Fibroblast of lung (primary cell): ENCODE data around the gene IFIT2. TPM values are rescaled to one million over a fixed set of nuclear protein-coding genes. Genes with fewer than 3 reads are reported as not detected.
"Not testable (repeated sequence)": the region's sequence is repeated elsewhere in the genome, so short reads cannot be mapped to it uniquely, and the experiment has no call there.

Experiments
- DNase-seq, 2 donors: peaks; one replicate each; pipeline versions ENCODE4 v3.0.0 to v3.0.0-alpha.2; 2010; ENCODE audit warnings: low read depth in 2 of 2
- H2AFZ ChIP-seq: 2 replicates; pipeline ENCODE4 v1.5.1; 2012; ENCODE audit warnings: low read length, control low read depth, inconsistent platforms
- H3K27ac ChIP-seq: 2 replicates; pipeline ENCODE4 v1.5.1; 2011; ENCODE audit warnings: low read length, control low read depth; ENCODE audit not compliant: insufficient read depth
- H3K27me3 ChIP-seq: 2 replicates; pipeline ENCODE4 v1.5.1; 2011; ENCODE audit warnings: mild to moderate bottlenecking, low read length; ENCODE audit not compliant: control insufficient read depth, insufficient read depth
- H3K36me3 ChIP-seq: 2 replicates; pipeline ENCODE4 v1.5.1; 2011; ENCODE audit warnings: low read length; ENCODE audit not compliant: control insufficient read depth, insufficient read depth
- H3K4me1 ChIP-seq: 2 replicates; pipeline ENCODE4 v1.5.1; 2011; ENCODE audit warnings: low read length; ENCODE audit not compliant: control insufficient read depth, insufficient read depth; ENCODE audit errors: extremely low read depth
- H3K4me2 ChIP-seq: 2 replicates; pipeline ENCODE4 v1.5.1; 2011; ENCODE audit warnings: low read length, control low read depth; ENCODE audit not compliant: insufficient read depth; ENCODE audit errors: extremely low read depth
- H3K4me3 ChIP-seq, 4 experiments: fragments of 200-600 bp in 1 of 4; sonication (generic) in 1 of 4; replicated peaks in 1 of 4; 2 replicates each; pipeline ENCODE4 v1.5.1; 2011 to 2016; ENCODE audit warnings: low read length in 4 of 4, low read depth in 3 of 4, mild to moderate bottlenecking in 3 of 4, control low read depth in 2 of 4, inconsistent platforms in 1 of 4, mixed read lengths in 1 of 4; ENCODE audit not compliant: insufficient read depth in 1 of 4; ENCODE audit errors: control extremely low read depth in 1 of 4
- H3K79me2 ChIP-seq: 2 replicates; pipeline ENCODE4 v1.5.1; 2012; ENCODE audit warnings: mild to moderate bottlenecking, low read length, inconsistent platforms; ENCODE audit not compliant: control insufficient read depth, insufficient read depth
- H3K9ac ChIP-seq: 2 replicates; pipeline ENCODE4 v1.5.1; 2011; ENCODE audit warnings: mild to moderate bottlenecking, low read length, control low read depth; ENCODE audit not compliant: insufficient read depth
- H3K9me3 ChIP-seq: 2 replicates; pipeline ENCODE4 v1.5.1; 2012; ENCODE audit warnings: low read depth, low read length; ENCODE audit not compliant: control insufficient read depth, insufficient read depth
- H4K20me1 ChIP-seq: 2 replicates; pipeline ENCODE4 v1.5.1; 2011; ENCODE audit warnings: low read length; ENCODE audit not compliant: control insufficient read depth, insufficient read depth; ENCODE audit errors: extremely low read depth
- EZH2 ChIP-seq: IDR thresholded peaks from 2 replicates; pipeline ENCODE4 v1.5.1; 2012; ENCODE audit warnings: low read length, control low read depth, mild to moderate bottlenecking; ENCODE audit errors: missing control alignments
- polyA plus RNA-seq, 2 donors: library from polyadenylated mRNA; depleted of rRNA in 1 of 2; stranded (reverse) in 1 of 2; unstranded in 1 of 2; fragments of >200 nt; gene quantifications; 2 replicates each; pipeline ENCODE4 v1.2.1, GENCODE V29; 2011 to 2012; ENCODE audit warnings: missing spikeins in 1 of 2
- total RNA-seq: library from RNA; depleted of rRNA; stranded (reverse); fragments of >200 nt; gene quantifications from 2 replicates; pipeline ENCODE4 v1.2.1, GENCODE V29; 2014
- TF ChIP-seq, protein P1 (sequence below), 2 donors: IDR thresholded peaks in 1 of 2; conservative IDR thresholded peaks in 1 of 2; 1 replicate in 1 of 2; 2 replicates in 1 of 2; pipeline ENCODE4 v1.5.1; 2011 to 2012; ENCODE audit warnings: low read length in 2 of 2, control low read depth in 1 of 2, inconsistent platforms in 1 of 2, low read depth in 1 of 2, mild to moderate bottlenecking in 1 of 2

IFIT2 gene
- total and polyA plus RNA-seq, 2 donors (not counting 1 experiment from before 2014, with no cell fraction given): 12.1 to 21.6 TPM

DNA sequence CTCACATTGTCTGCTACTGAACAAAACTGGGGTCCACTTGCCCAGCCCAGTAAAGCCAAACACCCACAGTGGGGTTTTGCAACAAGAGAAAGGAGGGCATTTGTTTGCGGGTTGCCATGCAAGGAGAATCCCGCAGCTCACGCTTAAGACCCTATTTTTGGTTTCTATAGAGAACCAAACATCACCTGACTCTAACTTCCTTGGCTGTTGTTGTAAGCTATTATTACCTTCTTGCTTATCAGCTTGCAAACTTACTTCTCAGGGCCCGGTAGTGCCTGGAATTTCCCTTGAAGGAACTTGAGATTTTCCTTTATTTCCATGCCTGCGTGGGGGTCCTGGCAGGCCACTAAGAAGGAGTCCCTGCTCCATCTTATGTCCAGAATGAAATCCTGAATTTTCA, 46.6 kb downstream of the IFIT2 start:
- no peak for TF ChIP-seq EZH2
- TF ChIP-seq, protein P1, sequence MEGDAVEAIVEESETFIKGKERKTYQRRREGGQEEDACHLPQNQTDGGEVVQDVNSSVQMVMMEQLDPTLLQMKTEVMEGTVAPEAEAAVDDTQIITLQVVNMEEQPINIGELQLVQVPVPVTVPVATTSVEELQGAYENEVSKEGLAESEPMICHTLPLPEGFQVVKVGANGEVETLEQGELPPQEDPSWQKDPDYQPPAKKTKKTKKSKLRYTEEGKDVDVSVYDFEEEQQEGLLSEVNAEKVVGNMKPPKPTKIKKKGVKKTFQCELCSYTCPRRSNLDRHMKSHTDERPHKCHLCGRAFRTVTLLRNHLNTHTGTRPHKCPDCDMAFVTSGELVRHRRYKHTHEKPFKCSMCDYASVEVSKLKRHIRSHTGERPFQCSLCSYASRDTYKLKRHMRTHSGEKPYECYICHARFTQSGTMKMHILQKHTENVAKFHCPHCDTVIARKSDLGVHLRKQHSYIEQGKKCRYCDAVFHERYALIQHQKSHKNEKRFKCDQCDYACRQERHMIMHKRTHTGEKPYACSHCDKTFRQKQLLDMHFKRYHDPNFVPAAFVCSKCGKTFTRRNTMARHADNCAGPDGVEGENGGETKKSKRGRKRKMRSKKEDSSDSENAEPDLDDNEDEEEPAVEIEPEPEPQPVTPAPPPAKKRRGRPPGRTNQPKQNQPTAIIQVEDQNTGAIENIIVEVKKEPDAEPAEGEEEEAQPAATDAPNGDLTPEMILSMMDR (conservative IDR thresholded peaks at IDR 0.05 in 1 of 2, IDR thresholded peaks at IDR 0.05 in 1 of 2; ENCODE audit: low read depth in 1 of 2, low read length in 2 of 2): no peak
- no peak for DNase-seq
- H3K79me2 ChIP-seq: no peaks in the 10 kb centered on the region
- H3K4me2 ChIP-seq: no peak overlapping the region
- no peaks in the 10 kb centered on the region for H4K20me1 ChIP-seq
- H2AFZ ChIP-seq: no peak overlapping the region
- H3K4me1 ChIP-seq: peaks cover 21% of the 10 kb centered on the region
- H3K36me3 ChIP-seq: no peaks in the 10 kb centered on the region
- no peak overlapping the region for H3K27ac ChIP-seq
- no peak overlapping the region for H3K9ac ChIP-seq
- H3K9me3 ChIP-seq: no peaks in the 10 kb centered on the region
- no peaks in the 10 kb centered on the region for H3K27me3 ChIP-seq
- no peak overlapping the region for H3K4me3 ChIP-seq

- Histone ChIP-seq H4K20me1 (no peaks in the 10 kb centered on the region), H2AFZ (no peak overlapping the region), H3K4me1 (peaks cover 21% of the 10 kb centered on the region), H3K9ac (no peak overlapping the region), H3K27ac (no peak overlapping the region), H3K9me3 (no peaks in the 10 kb centered on the region), H3K4me3 (no peak overlapping the region), H3K79me2 (no peaks in the 10 kb centered on the region), H3K36me3 (no peaks in the 10 kb centered on the region), H3K27me3 (no peaks in the 10 kb centered on the region), H3K4me2 (no peak overlapping the region)
- no peak for DNase-seq
- no peak for TF ChIP-seq EZH2
- TF ChIP-seq, protein P1 (conservative IDR thresholded peaks at IDR 0.05 in 1 of 2, IDR thresholded peaks at IDR 0.05 in 1 of 2; ENCODE audit: low read depth in 1 of 2, low read length in 2 of 2): no peak
Measured at GRCh38 chr10:89348975-89349374, 47.1 kb downstream of the IFIT2 start.

DNA sequence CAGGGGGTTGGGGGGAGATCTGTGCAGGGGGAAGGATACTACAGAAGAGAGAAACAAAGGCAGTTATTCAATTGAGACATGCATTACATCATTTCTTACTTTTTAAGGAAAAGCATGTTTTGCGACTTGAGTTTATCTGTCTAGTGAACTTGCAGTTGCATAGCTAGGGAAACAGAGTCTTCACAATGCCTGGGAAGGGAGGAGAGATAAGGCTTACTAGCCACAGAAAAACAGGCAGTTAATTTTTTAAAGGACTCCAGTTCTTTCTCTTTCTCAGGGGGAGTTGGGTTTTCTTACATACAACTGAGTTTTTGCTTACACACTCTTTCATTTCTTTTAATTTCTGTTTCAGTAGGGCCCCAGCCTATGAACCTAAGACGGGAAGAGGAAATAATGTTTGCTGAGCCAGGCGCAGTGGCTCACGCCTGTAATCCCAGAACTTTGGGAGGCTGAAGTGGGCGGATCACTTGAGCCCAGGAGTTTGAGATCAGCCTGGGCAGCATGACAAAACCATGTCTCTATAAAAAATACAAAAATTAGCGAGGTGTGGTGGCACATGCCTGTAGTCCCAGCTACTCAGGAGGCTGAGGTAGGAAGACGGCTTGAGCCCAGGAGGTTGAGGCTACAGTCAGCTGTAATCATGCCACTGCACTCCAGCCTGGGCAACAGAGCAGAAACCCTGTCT, 48.9 kb downstream of the IFIT2 start:
- not testable (repeated sequence) for H3K79me2 ChIP-seq, H3K27me3 ChIP-seq, H2AFZ ChIP-seq, H3K9me3 ChIP-seq, H3K4me3 ChIP-seq, H3K36me3 ChIP-seq, H4K20me1 ChIP-seq
- Histone ChIP-seq H3K4me1 (peaks cover 23% of the 10 kb centered on the region), H3K27ac (peak overlapping the region; percentile 89), H3K9ac (peak overlapping the region; percentile 4), H3K4me2 (peak overlapping the region; percentile 37)
- peak; percentile 29 to 34 for DNase-seq
